Activated CD8-positive, alpha-beta memory T cell treated with anti-CD3 and anti-CD28 coated beads, Interleukin-2, amount 50 U/mL, for 24 hours (primary cell): ENCODE results near the gene GALNT1.

Experiments
- DNase-seq: peaks from one replicate; pipeline ENCODE4 v3.0.0-alpha.2; 2020; ENCODE audit errors: extremely low read depth

Gene GALNT1

DNA sequence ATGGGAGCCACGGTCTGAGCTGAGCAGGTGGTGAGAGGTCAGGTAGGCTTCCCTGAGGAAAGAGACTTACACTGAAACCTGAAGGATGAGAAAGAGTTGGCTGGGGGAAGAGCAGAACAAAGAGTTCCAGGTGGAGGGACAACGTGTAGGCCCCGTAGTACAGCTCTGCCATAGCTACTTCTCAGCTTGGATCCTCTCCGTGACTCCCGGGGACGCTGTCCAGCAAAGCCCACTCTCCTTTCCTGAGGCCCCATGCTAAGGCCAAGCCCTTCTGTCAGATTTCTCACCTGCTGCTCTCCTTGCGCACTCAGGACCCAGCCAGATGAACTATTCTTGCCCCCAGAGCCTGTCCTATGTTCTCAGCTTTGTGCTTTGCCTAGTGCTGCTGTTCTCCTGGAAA lies 173.8 kb downstream of the GALNT1 start:
- no peak for DNase-seq

GRCh38 chr18:35756506-35757117 lies 175.1 kb downstream of the GALNT1 start:
- no peak for DNase-seq
